ENCODE measurements around the gene DNAJB2.

DNA sequence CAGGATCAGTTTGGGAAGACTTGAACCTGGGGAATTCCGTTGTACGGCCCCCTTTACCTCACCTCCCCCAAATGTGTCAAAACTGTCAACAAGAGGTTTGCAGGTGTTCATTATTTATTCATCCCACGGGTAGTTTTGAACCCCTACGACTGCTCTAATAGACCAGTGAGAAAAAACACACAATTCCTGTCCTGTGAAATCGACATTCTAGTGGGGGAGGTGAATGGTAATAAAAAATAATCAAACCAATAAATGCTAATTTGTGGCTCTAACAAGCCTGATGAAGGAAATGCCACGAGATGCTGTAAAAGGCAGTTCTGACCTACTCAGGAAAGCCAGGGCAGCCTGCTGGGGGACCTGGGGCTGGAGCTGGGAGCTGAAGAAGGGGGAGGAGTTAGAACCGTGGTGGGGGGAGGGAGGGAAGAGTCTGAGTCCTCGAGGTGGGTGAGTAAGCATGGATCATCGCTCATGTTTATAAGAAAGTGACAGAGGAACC, 463 bp upstream of the DNAJB2 start:
- TF ChIP-seq CTCF (IDR thresholded peaks at IDR 0.05) (no peak), POLR2A (IDR thresholded peaks at IDR 0.05) (no peak), POLR2AphosphoS5 (IDR thresholded peaks at IDR 0.05) (no peak), EP300 (IDR thresholded peaks at IDR 0.05; ENCODE audit: low read depth) (no peak)
